Parietal lobe (tissue), 2 donors: Measurements from ENCODE around the gene BCKDHA. TPM values are rescaled to one million over a fixed set of nuclear protein-coding genes. Genes with fewer than 3 reads are reported as not detected.

Experiments
- small RNA-seq: library from RNA; depleted of rRNA; stranded (forward); fragments of <200 nt; gene quantifications from one replicate; pipeline ENCODE3, GENCODE V24; 2014; ENCODE audit warnings: low replicate concordance
- total RNA-seq: library from RNA; depleted of rRNA; stranded (reverse); fragments of >200 nt; gene quantifications from one replicate; pipeline ENCODE4 v1.2.3, GENCODE V29; 2014

Gene BCKDHA
- 42.3 TPM for total RNA-seq

DNA sequence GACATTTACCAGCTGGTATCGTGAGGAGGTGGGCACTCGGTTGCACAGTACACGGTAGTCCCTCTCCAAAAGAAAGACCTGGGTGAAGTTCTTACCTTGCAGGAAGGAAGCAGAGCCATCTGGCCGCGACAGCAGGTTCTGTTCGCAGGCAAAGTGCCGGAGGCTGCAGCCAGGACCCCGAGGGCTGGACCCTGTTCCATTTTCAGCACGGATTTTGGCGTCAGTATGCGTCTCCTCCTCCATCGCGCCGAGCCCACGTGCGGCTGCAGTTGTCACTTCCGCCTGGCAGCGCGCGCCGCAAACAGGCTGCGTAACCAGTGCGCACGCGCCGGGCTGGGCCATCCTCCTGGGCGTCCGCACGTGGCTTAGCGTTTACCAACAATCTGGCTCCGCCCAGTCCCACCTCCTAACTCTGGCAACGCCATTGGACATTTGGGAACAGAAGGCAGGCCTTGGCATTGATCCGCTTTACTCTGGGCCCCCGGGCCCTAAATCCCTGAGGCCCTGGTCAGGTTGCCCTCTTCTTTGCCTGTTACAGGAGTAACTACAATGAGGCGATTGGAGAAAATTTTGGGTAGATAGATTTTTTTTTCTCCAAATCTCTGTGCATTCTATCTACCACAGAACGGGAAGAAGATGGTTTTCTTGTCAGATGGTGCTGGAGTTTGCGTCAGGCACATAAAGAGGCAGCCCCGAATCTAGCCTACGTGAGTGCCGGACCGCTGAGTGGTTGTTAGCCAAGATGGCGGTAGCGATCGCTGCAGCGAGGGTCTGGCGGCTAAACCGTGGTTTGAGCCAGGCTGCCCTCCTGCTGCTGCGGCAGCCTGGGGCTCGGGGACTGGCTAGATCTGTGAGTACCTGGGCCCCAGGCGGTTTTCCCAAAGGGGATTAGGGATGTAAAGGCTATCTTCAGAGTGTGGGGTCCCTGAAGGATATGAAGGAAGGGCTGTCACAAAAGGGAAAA lies at the start of gene BCKDHA, which contains the start of gene EXOSC5:
TSS of gene BCKDHA (plus strand) at position 733 of the 964 bp plus-strand sequence. CDS start at position 743, 10 bp downstream.
TSS of gene EXOSC5 (minus strand) at position 274 of the 964 bp plus-strand sequence. CDS start at position 243, 31 bp downstream.

GRCh38 chr19:41353466-41354342 lies 43.9 kb upstream of the BCKDHA start, which contains the start of gene TGFB1:
TGFB1 (minus strand) TSS chr19:41353922; CDS start chr19:41353044, 878 bp downstream.

DNA sequence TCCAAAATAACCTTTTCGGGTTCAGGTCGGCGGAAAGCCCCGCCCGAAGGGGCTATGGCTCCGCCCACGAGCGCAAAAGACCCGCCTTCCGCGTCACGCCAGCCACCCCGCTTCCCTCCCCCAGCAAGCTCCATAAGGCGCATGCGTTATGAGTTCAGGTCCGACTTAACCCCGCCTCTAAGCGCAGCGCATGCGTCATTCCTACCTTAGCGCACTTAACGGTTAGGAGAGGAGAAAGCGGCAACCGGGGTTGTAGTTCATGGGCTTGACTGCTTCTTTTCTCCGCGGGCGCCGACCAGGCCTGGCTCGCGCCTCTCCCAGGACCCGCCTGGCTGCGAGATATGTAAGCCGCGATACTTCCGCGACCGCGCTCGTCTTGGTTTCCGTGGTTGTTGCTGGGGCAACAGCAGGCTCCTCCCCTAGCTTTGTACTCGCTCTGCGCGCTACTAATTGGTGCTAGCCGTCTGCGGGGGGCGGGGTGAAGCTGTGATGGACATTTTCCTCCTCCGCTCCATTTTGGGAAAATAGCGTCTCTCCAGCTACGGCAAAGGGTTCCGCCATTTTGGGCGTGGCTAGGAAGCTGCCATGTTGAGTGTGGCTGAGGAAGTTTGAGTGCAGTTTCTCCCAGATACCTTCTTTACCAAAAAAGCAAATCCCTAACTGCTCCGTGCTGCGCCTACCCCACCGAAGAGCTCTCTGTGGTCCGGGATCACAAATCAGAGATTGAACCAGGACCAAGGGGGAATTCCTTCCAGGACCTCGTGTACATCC lies 33.7 kb upstream of the BCKDHA start, which contains the start of gene B9D2:
TSS of gene B9D2 (minus strand) at position 397 of the 771 bp plus-strand sequence. CDS start 630 bp downstream, outside the sequence.

GRCh38 chr19:41376241-41376997 lies 21.2 kb upstream of the BCKDHA start, which contains the start of gene TMEM91:
TMEM91 (plus strand) TSS chr19:41376533; CDS start chr19:41378310, 1,777 bp downstream.

GRCh38 chr19:41426952-41427646 lies 29.5 kb downstream of the BCKDHA start, which contains the start of gene B3GNT8:
B3GNT8 (minus strand) TSS chr19:41427374; CDS start chr19:41426778, 596 bp downstream.

DNA sequence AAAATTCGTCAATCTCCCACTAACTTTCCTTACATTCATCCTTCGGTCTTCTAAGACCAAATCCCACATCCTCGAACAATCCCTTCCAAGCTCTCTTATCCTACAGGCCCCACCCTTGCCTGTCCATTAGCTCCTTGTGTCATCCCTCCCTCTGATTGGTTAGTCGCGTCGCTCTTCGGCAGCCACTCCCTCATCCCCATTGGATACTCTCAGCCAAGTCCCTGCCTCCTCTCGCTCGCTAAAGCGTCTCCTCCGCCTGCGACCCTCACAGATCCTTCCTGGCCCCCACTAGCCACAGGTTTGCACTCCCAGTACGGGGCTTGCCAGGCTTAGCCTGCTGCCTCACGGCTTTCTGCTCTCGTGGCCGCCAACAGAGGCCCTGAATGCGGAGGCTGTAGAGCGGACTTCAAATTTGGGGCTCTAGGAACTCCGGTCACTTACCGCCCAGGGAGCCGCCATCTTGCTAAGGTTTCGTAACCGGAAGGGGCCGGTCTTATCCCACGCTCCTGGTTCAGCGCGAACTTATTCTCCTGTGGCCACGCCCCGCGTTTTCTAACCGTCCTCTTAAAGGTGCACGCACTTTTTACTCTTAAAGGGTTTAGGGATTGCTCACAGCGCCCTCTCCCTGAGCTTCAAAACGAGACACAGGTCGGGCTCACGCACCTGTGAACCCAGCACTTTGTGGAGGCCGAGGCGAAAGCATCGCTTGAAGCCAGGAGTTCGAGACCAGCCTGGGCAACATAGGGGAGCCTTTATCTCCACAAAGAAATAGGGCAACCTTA lies 42.0 kb downstream of the BCKDHA start, which contains the start of gene DMAC2:
TSS of gene DMAC2 (minus strand) at position 472 of the 782 bp plus-strand sequence. CDS start at position 459, 13 bp downstream.

DNA sequence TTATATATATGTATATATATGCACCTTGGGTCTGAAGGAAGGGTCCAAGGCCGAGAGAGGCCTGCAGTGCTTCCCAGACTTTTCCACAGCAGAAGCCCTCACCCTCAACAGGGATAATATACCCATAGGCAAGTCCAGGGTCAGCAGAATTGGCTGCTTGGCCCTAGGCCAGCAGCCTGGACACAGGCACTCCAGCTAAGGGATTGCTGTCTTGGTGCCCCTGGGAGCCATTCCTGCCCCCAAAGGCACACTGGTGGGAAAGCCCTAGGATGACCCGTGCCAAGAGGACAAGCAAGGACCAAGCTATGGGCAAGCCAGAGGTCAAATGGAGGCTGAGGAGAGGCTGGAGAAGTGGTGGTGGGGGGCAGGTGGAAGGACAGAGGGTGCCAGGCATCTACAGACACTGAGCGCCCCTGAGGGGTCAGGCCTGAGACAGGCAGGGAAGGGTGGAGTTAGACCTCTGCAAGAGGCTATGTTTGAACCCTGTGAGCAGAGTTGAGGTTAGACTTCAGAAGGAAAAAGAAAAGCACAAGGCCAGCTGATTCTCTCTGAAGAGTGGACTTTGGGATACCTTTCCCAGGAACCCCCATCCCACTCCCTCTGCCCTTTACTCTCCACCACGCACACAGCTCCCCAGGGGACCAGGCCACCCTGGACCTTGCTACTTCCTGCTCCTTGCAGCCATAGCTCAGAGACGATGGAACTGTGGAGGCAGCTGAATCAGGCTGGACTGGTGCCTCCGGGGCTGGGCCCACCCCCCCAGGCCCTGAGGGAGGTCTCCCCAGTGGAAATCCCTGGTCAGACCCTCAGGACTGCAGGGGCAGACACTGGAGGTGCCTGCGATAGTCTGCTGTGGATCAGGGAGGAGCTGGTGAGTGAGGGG lies 45.1 kb downstream of the BCKDHA start, which contains the start of gene ERICH4:
TSS of gene ERICH4 (plus strand) at position 684 of the 883 bp plus-strand sequence. CDS start at position 698, 14 bp downstream.

Small RNAs within 50 kb of the gene (small RNA-seq; reads per million reads assigned to genes)
- not detected for gene RF00017

Other genes starting within 250 kb of the BCKDHA start
- gene CYP2S1, start 204.6 kb upstream of the BCKDHA start, total RNA-seq: not detected
- gene AXL, start 178.6 kb upstream of the BCKDHA start, total RNA-seq: 7.5 TPM
- gene HNRNPUL1, start 133.4 kb upstream of the BCKDHA start, total RNA-seq: 128 TPM
- 11.0 TPM for gene CCDC97, start 87.6 kb upstream of the BCKDHA start, total RNA-seq
- gene TGFB1, start 43.9 kb upstream of the BCKDHA start, total RNA-seq: 1.6 TPM
- 4.7 TPM for gene B9D2, start 33.7 kb upstream of the BCKDHA start, total RNA-seq
- 9.7 TPM for gene TMEM91, start 21.3 kb upstream of the BCKDHA start, total RNA-seq
- 16.3 TPM for gene EXOSC5, start 459 bp upstream of the BCKDHA start, total RNA-seq
- gene B3GNT8, start 29.6 kb downstream of the BCKDHA start, total RNA-seq: not detected
- gene DMAC2, start 42.1 kb downstream of the BCKDHA start, total RNA-seq: 15.7 TPM
- gene ERICH4, start 45.3 kb downstream of the BCKDHA start, total RNA-seq: not detected
- gene CEACAM21, start 178.3 kb downstream of the BCKDHA start, total RNA-seq: 1.3 TPM
- gene CEACAM4, start 229.3 kb downstream of the BCKDHA start, total RNA-seq: not detected